DMS114 treated with DMSO at 0.1 percent for 48 hours (cell line): ENCODE results near the gene MICAL3.

Source experiments
- DNase-seq: peaks from one replicate; lab custom pipeline; 2025; ENCODE audit not compliant: unreplicated experiment; lab: John Stamatoyannopoulos, UW

The MICAL3 gene

DNA sequence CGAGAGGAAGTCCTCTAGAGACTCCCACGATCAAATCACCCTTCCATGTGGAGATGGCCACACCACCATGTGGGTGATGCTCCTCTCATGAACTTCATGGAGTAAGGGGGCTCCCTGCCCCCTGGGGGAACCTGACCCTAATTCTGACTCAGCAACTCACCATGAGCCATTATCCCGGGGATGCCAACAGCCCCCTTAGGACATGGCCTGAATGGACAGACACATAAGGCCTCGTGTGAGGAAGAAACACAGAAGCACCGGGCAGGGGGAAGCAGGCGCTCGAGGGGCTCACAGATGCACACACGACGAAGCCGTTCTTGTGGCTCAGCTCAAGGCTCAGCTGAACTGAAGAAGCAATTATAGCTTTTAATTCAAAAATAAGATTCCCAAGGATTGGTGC, 150.6 kb downstream of the MICAL3 start:
- DNase-seq = no peak

DNA sequence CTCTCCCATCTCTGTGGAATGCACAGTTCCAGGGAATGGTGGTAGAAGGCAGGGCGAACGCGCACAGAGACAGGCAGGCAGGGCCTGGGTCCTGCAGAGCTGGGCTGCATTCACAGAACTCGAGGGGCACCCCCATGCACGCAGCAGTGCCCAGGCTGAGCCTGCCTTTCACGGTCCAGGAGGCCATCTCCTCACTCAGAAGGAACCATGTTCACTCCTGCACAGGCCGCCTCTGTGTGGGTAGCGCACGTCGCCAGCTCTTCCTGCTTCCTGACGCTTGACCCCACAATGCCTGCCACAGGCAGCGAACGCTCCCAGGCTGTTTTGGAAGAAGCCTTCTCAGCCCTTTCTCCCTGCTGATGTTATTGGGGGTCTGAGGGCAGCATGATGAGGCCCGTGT, 151.2 kb downstream of the MICAL3 start:
- DNase-seq = no peak

DNA sequence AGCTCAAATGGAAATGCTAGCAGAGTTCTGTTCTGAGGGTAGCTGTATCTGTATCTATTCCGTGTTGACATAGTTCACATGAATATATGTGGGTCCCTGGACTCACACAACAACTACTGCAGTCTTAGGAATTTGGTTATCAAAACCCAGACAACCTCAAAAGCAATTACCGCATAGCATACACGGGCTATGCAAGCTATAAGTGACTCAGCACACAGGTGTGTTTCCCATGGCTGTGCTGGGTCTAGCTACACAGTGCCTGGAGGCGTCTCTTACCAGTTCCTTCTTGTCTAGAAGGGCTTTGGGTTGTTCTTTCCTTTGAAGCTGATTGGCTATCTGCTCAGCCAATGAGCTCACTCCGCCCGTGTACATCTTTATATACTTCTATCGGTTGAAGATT, 151.9 kb downstream of the MICAL3 start:
- no peak for DNase-seq

DNA sequence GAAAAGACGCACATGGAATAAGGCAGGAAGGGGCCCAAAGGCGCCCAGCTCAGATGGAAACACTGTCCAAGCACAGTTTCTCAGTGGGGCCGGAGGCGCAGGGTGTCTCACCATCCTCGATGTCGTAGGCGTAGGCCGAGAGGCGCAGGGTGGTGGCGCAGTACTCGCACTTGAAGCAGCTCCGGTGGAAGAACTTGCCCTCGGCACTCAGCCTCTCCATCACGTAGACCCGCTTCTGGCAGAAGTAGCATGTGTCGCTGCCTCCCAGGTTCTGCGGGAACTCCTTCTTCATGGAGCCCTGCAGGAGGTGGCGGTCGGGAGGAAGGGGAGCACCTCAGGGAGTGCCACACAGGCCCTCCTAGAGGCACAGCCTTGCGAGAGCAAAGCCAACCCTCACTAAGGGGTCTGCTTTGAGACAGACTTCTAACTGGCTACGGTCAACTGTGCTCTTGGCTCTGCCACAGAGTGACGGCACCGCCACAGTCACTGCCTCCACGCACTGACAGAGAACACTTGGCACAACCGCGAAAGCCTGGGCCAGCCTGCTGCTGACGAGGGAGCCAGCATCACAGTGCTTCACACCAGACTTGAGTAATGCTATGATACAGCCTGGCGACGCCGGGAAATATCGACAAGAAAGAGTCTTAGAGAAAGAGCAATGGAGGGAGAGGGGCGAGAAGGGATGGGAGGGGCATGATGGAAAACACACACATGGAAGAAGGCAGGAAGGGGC, 152.5 kb downstream of the MICAL3 start:
- no peak for DNase-seq

DNA sequence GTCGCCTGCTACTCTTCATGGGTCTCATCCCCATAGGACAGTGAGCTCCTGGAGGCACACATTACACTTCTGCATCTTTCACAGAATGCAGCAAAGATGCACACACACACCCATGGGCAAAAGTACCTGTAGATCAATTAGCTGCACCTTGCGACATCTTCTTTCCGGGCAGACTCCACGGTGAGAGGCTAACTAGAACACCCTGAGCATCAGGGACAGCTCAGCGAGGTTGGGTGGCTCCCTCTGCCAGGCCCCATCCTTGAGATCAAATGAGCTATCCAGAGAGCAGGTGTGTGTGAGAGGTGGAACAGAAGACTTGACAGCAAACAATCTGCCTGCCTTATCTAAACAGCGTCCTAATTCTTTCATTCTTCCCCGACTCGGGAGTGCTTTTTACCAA, 154.0 kb downstream of the MICAL3 start:
- no peak for DNase-seq

DNA sequence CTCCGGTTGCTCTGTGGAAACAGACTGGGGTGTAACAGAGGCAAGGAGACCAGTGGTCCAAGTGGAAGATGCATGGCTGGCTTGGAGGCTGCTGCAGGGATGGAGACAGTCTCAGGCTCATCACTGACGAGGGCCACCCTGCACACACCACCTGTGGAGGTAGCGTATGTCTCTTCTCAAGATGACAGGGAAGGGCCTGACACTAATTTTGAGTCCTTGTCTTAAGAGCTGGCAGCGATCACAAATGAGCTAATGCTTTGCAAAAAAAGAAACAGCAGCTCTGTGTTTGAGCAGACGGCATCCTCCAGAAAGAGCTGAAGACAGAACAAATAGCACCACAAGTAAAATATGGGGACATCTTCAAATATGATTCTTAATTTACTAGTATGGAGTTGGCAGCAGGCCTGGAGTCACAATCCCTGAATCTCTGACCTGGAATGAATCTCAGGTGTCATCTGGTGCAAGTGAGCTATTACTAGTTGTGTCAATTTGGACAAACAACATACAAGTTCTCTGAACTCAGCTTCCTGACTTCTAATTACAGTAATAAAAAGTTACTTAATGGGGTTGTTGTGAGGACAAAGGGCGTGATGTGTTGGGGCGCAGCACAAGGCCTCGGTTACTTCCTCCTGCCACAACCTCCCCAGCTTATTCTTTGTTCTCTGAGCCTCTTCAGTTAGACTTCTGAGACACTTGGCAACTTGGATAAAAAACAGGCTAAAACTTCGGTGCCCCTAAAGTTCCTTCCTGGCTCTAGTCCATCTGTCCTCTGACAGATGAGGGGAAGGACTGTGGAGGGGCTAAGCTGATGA, 154.9 kb downstream of the MICAL3 start:
- no peak for DNase-seq

DNA sequence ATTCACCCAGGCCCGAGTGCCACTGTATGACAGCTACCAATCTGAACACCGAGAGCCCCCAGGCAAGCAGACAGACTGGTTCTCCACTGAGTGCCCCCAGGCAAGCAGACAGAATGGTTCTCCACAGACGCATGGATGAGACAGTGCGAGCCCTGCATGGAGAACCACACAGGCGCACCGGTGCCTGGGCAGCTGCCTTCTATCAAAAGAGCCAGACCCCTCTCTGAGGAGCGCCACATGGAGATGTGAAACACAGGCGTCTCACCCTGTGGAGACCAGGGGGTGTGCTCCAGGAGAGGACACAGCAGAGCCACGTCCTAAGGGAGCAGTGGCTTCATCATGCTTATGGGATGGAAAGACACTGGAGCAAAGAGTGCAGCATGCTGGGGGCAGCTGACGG, 155.6 kb downstream of the MICAL3 start:
- no peak for DNase-seq

DNA sequence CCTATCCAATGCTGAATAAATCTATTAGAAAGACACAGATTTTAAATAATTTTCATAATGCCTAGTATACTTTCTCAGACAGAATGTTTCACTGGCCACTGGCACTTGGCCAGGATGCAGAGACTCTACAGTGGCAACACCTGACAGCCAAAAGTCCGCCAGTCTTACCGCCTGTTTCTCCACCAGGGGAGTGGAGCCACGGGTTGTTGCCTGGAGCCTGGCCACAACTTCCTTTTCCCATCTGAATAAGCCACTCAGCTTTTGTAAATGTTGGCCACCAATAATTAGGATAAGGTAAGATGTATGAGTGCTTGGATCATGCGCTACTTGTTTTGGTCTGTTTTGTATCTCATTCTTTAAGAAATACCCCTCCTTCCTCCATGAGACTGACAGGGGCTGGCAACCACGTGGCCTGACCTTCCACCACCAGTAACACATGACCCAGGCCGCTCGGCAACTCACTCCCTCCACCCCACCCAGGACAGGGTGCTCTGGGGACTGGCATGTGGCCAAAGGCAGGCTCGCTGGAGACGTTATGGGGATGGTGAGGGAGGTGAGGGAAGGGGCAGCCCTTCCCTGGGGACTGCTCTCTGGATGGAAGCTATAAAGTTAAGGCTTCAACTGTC, 157.1 kb downstream of the MICAL3 start:
- DNase-seq = no peak

DNA sequence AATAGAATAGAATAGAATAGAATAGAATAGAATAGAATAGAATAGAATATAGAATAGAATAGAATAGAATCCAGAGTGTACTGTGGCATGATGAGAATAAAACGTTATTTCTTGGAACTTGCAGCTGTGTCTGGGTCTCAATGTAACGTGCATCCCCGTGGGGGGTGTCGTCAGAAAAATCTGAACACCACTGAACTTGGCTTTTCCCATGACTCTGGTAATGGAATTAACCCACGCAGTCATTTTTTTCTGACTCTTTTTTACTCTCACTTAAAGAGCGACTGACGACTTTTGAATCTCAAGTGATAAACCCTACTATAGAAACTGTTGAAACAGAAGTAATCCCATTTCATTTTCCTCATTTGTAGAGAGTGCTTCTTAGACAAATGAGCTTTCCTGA, 157.7 kb downstream of the MICAL3 start:
- DNase-seq = no peak

DNA sequence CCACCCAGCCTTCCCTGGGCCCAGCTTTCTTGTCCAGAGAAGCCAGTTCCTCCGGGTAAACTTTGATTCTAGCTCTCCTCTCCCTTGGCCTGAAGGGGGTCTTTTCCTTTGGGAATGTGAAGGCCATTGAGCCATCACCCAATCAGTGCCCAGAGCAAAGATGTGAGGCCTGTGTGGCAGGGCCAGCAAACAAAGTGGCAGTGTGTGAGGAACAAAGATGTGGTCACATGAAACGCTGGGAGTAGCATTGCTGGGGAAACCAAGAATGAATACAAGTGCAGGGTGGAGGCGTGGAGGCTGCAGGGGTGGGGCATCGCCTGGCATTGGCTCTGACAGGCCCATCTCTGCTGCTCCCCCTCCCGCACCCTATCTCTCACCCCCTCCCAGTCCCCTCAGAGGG, 158.2 kb downstream of the MICAL3 start:
- DNase-seq = no peak

DNA sequence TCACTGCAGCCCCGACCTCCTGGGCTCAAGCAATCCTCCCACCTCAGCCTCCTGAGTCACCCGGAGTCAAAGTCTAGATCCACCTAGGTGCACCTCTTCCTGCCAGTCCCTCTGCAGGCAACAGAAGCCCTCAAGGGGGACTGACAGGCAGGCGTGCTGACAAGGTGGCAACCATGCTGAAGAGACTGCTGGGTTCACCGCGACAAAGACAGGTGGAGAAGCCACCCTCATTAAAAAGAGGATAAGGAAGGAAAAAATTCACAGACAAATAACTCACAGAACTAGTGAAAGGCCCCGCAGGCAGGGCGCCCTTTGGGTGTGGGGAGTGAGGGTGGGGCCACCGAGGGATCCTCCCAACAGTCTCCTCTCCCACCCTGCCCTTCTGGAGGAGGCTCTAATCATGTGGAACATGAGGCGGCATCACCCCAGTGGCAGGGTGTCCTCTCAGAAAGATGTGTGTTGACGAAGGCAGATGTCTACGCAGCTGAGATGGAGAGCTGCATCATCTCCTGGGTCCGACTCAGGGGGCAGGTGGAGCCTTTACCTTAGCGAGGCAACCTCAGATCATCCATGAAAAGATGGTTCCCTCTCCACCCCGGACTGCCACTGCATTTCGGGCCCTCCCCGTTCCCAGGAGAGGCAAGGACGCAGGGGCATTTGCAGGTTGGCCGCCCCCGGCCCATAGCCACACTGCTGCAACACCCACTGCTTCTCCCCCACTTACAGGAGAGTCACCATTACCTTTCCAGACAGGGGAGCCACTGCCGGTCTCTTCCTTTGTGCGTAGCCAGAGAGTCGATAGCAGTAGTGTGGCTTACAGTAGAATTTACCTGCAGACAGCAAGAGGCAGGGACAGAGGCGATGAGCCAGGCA, 158.9 kb downstream of the MICAL3 start:
- DNase-seq = no peak

DNA sequence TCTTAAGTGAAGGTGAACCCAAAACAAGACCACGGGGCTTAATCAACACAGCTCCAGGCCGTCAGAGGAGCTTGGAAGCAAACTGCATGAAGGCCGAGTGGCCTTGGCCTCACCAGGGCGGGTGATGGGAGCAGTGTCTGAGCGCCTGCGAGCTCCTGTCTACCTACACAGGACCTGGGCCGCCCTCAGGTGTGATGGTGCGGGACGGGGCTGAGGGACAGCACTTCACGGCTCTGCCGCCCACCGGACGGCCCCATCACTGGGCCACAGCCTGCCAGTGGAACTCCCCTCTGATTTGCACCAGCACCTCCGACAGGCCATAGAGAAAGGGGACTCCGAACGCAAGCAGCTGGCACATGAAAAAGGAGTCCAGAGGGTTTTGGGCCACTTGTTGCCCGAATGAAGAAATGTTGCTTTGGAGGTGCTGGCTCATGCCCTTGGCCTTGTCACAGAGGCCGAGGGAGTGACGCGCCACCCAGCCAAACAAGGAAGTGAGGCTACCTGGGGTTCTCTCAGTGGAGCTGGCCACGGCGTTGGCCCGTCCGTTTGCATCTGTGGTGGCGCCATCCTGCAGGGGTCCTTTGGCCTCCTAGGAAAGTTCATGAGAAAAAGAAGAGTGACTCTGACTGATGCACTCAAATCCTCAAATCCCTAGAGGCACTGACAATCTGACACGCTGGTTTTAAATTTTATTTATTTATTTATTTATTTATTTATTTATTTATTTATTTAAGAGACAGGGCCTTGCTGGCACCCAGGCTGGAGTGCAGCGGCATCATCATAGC, 159.8 kb downstream of the MICAL3 start:
- no peak for DNase-seq

DNA sequence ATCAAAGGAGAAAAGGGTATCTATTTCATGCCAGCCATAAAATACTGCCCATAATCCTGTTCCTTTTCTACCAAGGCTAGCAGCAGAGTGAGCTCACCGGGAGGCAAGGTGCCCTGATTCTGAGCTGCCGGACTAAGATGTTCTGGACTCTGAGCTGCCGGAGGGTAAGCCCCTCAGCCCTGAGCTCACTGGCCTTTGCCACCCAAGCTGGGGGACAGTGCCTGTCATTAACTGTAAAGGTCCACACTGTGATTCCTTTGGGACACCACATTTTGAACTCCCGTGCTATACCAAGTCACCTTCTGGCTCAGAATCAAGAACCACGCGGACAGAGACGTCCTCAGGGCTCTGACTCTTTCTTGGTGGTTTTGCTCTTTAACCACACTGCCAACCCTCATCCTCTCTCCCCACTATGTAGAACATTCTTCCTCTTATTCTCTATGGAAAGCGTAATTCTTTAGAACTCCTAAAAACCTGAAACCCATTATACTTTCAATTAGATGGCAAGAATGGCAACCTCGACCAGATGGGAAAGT, 161.6 kb downstream of the MICAL3 start:
- no peak for DNase-seq

DNA sequence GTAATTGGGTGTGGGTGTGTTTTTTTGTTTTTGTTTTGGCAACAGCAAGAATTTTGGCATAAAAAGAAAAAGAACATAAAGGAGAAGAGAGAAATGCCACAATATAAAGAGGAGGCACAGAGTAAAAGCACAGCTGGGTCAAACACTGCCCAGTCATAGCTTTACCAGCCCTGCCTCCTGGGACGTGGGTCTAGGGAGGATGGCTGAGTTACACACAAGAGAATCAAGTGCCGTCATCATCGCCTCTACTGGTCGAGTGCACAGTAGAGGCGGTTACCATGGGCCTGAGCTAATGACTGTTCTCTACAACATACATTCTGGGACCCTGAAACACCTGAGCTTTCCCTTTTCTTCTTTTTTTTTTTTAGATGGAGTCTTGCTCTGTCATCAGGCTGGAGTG, 162.5 kb downstream of the MICAL3 start:
- no peak for DNase-seq

DNA sequence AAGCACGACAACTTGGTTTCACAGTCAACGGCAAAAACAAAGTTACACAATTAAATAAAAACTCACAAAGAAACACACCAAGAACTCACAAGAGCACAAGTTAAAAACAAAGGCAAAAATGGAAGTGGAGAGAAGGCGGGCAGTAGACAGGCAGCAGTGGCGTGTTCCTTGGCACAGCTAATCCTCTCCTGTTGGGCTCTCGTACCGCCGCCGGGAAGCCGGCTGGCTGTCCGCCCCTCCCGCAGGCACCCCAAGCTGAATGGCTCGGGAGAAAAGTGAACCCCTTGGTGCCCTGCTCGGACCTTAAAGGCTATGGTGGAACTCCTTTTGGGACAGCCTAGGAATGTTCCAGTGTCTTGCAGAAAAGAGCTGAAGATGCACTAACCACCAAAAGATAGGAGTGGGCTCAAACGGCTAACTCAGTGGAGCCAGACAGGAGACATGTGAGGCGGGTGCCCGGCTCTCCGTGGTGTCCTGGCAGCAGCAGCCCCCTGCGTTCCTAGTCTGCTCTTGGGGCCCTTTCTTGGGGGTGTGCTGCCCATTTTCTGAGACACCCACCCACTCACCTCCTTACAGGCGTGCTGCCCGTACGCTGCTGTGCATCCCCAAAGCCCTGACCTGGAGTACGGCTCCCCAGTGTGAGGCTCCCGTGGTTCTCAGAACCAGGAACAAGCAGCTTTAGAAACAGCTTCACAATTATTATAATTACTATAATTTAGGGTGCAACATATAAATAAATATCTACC, 164.0 kb downstream of the MICAL3 start:
- DNase-seq = no peak

DNA sequence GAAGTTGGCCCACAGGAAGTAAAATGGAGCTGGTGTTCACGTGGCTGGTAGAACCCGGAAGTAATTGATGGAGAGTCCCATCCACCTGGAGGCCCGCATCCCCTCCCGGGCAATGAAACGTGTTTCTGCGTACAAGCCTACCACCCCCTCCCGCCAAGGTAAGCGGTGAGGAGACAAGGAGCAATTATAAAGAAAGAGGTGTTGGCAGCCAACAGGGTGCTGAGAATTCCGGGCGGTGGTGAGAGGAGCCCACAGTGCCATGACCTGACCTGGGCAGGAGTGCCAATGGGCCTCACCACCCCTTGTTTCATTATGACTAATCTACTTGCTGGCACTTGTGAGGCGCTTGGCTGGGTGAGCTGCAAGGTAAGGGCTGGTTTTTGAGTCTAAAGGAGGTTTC, 166.3 kb downstream of the MICAL3 start:
- DNase-seq = no peak

DNA sequence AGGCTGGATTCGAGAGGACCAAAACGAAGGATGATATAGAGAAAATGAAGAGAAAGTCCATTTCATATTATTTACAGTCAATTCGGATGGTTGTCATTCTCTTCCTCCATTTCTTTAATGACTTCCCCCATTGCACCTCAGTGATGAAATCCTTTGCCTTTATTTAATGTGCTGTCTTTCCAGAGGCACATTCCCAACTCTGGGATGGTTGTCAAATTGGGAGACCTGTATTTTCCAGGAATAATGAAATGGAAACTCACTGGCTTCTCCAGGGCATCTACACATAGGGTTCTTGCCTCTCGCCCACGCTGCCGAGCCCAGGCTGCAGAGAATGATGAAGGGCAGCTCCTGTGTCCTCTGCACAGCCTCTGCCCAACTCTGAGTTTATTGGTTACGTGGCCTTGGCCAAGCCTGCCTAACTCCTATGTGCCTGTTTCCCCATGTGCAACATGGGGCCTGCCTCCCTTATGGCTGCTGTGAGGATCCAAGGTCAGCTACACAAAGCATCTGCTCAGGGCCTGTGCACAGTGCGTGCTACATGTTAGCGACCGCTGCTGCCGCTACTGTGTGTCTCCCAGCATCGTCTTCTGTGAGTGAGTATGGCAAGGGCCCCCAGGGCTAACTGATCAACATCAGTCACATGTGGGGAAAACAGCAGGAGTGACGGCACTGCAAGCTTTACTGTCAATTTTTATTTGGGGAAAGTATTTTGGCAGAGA, 168.6 kb downstream of the MICAL3 start:
- no peak for DNase-seq

DNA sequence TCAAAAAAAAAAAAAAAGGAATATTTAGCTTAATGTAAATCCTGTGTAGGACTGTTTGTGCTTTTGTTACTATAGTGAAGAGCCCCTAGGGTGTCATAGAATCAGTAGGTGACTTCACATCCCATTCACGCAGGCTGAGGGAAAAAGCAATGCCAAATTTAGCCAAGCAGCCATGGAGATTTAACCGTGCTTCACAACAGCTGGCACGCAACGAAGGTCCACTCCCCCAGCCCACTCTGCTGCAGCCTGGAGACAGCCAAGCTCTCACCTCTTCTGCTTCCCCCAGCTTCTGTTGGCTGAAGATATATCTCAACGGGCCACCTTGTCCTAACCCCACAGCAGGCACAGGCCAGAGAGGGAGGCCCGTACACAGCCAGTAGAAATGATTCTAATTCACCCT, 171.3 kb downstream of the MICAL3 start:
- DNase-seq = no peak

DNA sequence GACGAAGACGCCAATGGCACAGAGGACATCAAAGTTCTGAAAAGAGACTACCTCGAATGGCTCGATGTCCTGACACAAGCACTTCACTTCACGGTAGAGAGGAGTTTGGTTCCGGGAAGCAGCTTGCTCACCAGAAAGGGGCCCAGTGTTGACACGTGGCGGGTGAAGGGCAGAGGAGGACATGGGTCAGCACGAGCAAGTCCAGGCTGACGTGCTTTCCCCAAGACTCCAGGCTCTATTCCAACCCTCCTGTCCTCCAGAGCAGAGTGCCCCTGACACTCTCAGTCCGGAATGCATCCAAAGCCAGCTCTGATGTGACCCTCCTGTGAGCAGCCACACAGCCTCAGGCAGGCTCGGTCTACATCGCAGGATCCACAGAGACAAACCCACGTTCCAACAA, 172.6 kb downstream of the MICAL3 start:
- no peak for DNase-seq
